CD4-positive, alpha-beta memory T cell (primary cell): ENCODE measurements around the gene ARHGAP45. TPM values are rescaled to one million over a fixed set of nuclear protein-coding genes. Genes with fewer than 3 reads are reported as not detected.

Experiments used
- CTCF ChIA-PET: fragments of 350-600 bp; sonication (Branson Sonifier 250); formaldehyde crosslinking; loops from one replicate; lab custom pipeline; 2021; ENCODE audit warnings: inconsistent platforms; ENCODE audit not compliant: partially characterized antibody; lab: Charles Lee
- POLR2A ChIA-PET: fragments of 350-600 bp; sonication (Branson Sonifier 250); formaldehyde crosslinking; loops from one replicate; lab custom pipeline; 2021; ENCODE audit not compliant: partially characterized antibody; lab: Charles Lee
- DNase-seq, 5 donors: peaks; one replicate each; pipeline versions ENCODE4 v3.0.0 to v3.0.0-alpha.2; 2020 to 2022; ENCODE audit warnings: mixed read lengths in 1 of 5
- H3K27ac ChIP-seq: one replicate; pipeline ENCODE4 v1.7.0; 2013; ENCODE audit warnings: low read depth, low read length
- H3K27me3 ChIP-seq: 2 replicates; pipeline ENCODE4 v1.7.0; 2013; ENCODE audit warnings: mild to moderate bottlenecking, low read length, moderate library complexity; ENCODE audit not compliant: insufficient read depth
- H3K36me3 ChIP-seq: 2 replicates; pipeline ENCODE4 v1.7.0; 2013; ENCODE audit warnings: mild to moderate bottlenecking, low read length, moderate library complexity; ENCODE audit not compliant: insufficient read depth
- H3K4me1 ChIP-seq: 2 replicates; pipeline ENCODE4 v1.7.0; 2013; ENCODE audit warnings: mild to moderate bottlenecking, low read length, moderate library complexity; ENCODE audit not compliant: insufficient read depth
- H3K4me3 ChIP-seq, 2 donors: one replicate each; pipeline ENCODE4 v1.7.0; 2013; ENCODE audit warnings: low read length in 2 of 2, mild to moderate bottlenecking in 1 of 2
- H3K9me3 ChIP-seq, 2 donors: one replicate each; pipeline ENCODE4 v1.7.0; 2013; ENCODE audit warnings: low read length in 2 of 2, control low read depth in 1 of 2; ENCODE audit not compliant: control insufficient read depth in 1 of 2
- H3K27ac Mint-ChIP-seq, 7 donors: one replicate each; pipeline ENCODE4 v1.8.0; 2020 to 2021; ENCODE audit warnings: mixed read lengths in 7 of 7, mild to moderate bottlenecking in 6 of 7, inconsistent platforms in 3 of 7, moderate library complexity in 3 of 7
- H3K27me3 Mint-ChIP-seq, 2 donors: one replicate each; pipeline ENCODE4 v1.8.0; 2020 to 2021; ENCODE audit warnings: mixed read lengths in 2 of 2
- H3K36me3 Mint-ChIP-seq, 2 donors: one replicate each; pipeline ENCODE4 v1.8.0; 2020 to 2021; ENCODE audit warnings: mixed read lengths in 2 of 2, inconsistent platforms in 1 of 2, mild to moderate bottlenecking in 1 of 2
- H3K4me1 Mint-ChIP-seq, 4 donors: one replicate each; pipeline ENCODE4 v1.8.0; 2020 to 2021; ENCODE audit warnings: mixed read lengths in 4 of 4, mild to moderate bottlenecking in 1 of 4
- H3K4me3 Mint-ChIP-seq, 8 donors: one replicate each; pipeline ENCODE4 v1.8.0; 2020 to 2021; ENCODE audit warnings: mixed read lengths in 8 of 8, mild to moderate bottlenecking in 7 of 8, moderate library complexity in 6 of 8, inconsistent platforms in 3 of 8
- H3K9me3 Mint-ChIP-seq, 8 donors: one replicate each; pipeline ENCODE4 v1.8.0; 2020 to 2021; ENCODE audit warnings: mixed read lengths in 8 of 8, mild to moderate bottlenecking in 5 of 8, inconsistent platforms in 3 of 8, moderate library complexity in 1 of 8
- intact Hi-C: fragments of 100-400 bp; cut with micrococcal nuclease; formaldehyde crosslinking; loops from one replicate; pipeline ENCODE4 v1.15.1; 2023
- polyA plus RNA-seq, 2 donors: library from polyadenylated mRNA; unstranded; fragments of 300-500 nt; fragmentation: Illumina TruSeq; gene quantifications; one replicate each; pipeline ENCODE4 v1.2.3, GENCODE V29; 2021
- total RNA-seq, 2 experiments: library from RNA; stranded (reverse); gene quantifications; one replicate each; pipeline ENCODE4 v1.2.3, GENCODE V29; 2021

ARHGAP45 gene
- total and polyA plus RNA-seq, 4 experiments from 2014 or later = 222 to 836 (median 667) TPM

- ChIA-PET POLR2A (interaction anchor here (1.2 to 57.1 kb wide), 11 partner anchors 8 to 227 kb away, joined by 3 to 3893 read pairs (median 5); partner anchors contain the start of genes ARHGAP45, CIRBP, CNN2 and GPX4), CTCF (interaction anchor here (1.0 to 2.9 kb wide), 2 partner anchors 15 to 23 kb away, joined by 4 to 16 read pairs; no protein-coding TSS in a partner anchor)
- H3K9me3 Mint-ChIP-seq = peaks cover 0 to 6% (median 0%) of the 10 kb centered on the region in 8 donors
- H3K4me1 Mint-ChIP-seq = peaks cover 24 to 56% (median 39%) of the 10 kb centered on the region in 4 donors
- H3K27me3 Mint-ChIP-seq = no peaks in the 10 kb centered on the region
- H3K27ac Mint-ChIP-seq = peak overlapping the region in 2 of 7 donors; percentile 18 to 38
- Histone ChIP-seq H3K9me3 (no peaks in the 10 kb centered on the region), H3K36me3 (peaks cover 29% of the 10 kb centered on the region), H3K27ac (peak overlapping the region; percentile 75), H3K4me1 (peaks cover 37% of the 10 kb centered on the region), H3K4me3 (no peak overlapping the region), H3K27me3 (no peaks in the 10 kb centered on the region)
- intact Hi-C loops = loop anchor here (1.0 to 2.0 kb wide), 2 partner anchors 25 to 35 kb away; partner anchors contain the start of gene ARHGAP45
- no peak for DNase-seq
- peak overlapping the region in 7 of 8 donors; percentile 17 to 100 (median 63) for H3K4me3 Mint-ChIP-seq
- peaks cover 12 to 43% of the 10 kb centered on the region in 2 donors for H3K36me3 Mint-ChIP-seq
These were observed 24.9 kb upstream of the ARHGAP45 start for GRCh38 chr19:1041835-1042685.

GRCh38 chr19:1042689-1043511, 24.1 kb upstream of the ARHGAP45 start:
- H3K9me3 Mint-ChIP-seq = peaks cover 0 to 6% (median 0%) of the 10 kb centered on the region in 8 donors
- Histone ChIP-seq H3K4me1 (peaks cover 30% of the 10 kb centered on the region), H3K27me3 (no peaks in the 10 kb centered on the region), H3K9me3 (no peaks in the 10 kb centered on the region), H3K36me3 (peaks cover 24% of the 10 kb centered on the region), H3K4me3 (no peak overlapping the region), H3K27ac (no peak overlapping the region)
- ChIA-PET CTCF (interaction anchor here (1.3 kb wide), 1 partner anchor 15 kb away, joined by 8 read pairs; no protein-coding TSS in a partner anchor), POLR2A (interaction anchor here (0.8 to 57.1 kb wide), 6 partner anchors 14 to 59 kb away, joined by 3 to 3893 read pairs (median 10); partner anchors contain the start of genes ARHGAP45, CNN2, GPX4 and POLR2E)
- DNase-seq = no peak
- H3K4me3 Mint-ChIP-seq = peak overlapping the region in 3 of 8 donors; percentile 17 to 63 (median 33)
- peak overlapping the region in 2 of 7 donors; percentile 29 to 38 for H3K27ac Mint-ChIP-seq
- H3K36me3 Mint-ChIP-seq = peaks cover 6 to 36% of the 10 kb centered on the region in 2 donors
- peaks cover 19 to 49% (median 33%) of the 10 kb centered on the region in 4 donors for H3K4me1 Mint-ChIP-seq
- H3K27me3 Mint-ChIP-seq = no peaks in the 10 kb centered on the region
- intact Hi-C loops = no loop called here

- peak overlapping the region in 4 of 8 donors; percentile 10 to 59 (median 23) for H3K4me3 Mint-ChIP-seq
- Histone ChIP-seq H3K27me3 (no peaks in the 10 kb centered on the region), H3K4me3 (no peak overlapping the region), H3K36me3 (peaks cover 24% of the 10 kb centered on the region), H3K9me3 (no peaks in the 10 kb centered on the region), H3K4me1 (peaks cover 11% of the 10 kb centered on the region), H3K27ac (no peak overlapping the region)
- intact Hi-C loops = no loop called here
- ChIA-PET CTCF (no interaction called here), POLR2A (interaction anchor here (1.0 to 57.1 kb wide), 6 partner anchors 12 to 41 kb away, joined by 3 to 3893 read pairs (median 4); partner anchors contain the start of genes ARHGAP45, GPX4, POLR2E and RNU6-2)
- peak; percentile 67 to 93 (median 72) for DNase-seq
- H3K27ac Mint-ChIP-seq = peak overlapping the region; percentile 41 to 85 (median 70)
- H3K36me3 Mint-ChIP-seq = peaks cover 4 to 23% of the 10 kb centered on the region in 2 donors
- peaks cover 4 to 31% (median 12%) of the 10 kb centered on the region in 4 donors for H3K4me1 Mint-ChIP-seq
- H3K9me3 Mint-ChIP-seq = no peaks in the 10 kb centered on the region
- H3K27me3 Mint-ChIP-seq = no peaks in the 10 kb centered on the region
These were observed 21.7 kb upstream of the ARHGAP45 start for GRCh38 chr19:1045247-1045603.

GRCh38 chr19:1046117-1046626, 20.8 kb upstream of the ARHGAP45 start:
- Mint-ChIP-seq H3K27ac (no peak overlapping the region), H3K36me3 (peaks cover 4 to 14% of the 10 kb centered on the region in 2 donors), H3K4me1 (peaks cover 3 to 21% (median 8%) of the 10 kb centered on the region in 4 donors), H3K27me3 (no peaks in the 10 kb centered on the region), H3K4me3 (peak overlapping the region in 1 of 8 donors; percentile 4), H3K9me3 (no peaks in the 10 kb centered on the region)
- H3K4me3 ChIP-seq = no peak overlapping the region
- H3K4me1 ChIP-seq = peaks cover 9% of the 10 kb centered on the region
- CTCF ChIA-PET = no interaction called here
- H3K27me3 ChIP-seq = no peaks in the 10 kb centered on the region
- intact Hi-C loops = no loop called here
- no peaks in the 10 kb centered on the region for H3K9me3 ChIP-seq
- no peak overlapping the region for H3K27ac ChIP-seq
- no peak for DNase-seq
- peaks cover 24% of the 10 kb centered on the region for H3K36me3 ChIP-seq
- POLR2A ChIA-PET = interaction anchor here (0.6 to 57.1 kb wide), 6 partner anchors 9 to 40 kb away, joined by 3 to 3893 read pairs (median 4); partner anchors contain the start of genes ARHGAP45, GPX4 and POLR2E

- Histone ChIP-seq H3K27ac (no peak overlapping the region), H3K4me3 (no peak overlapping the region), H3K27me3 (no peaks in the 10 kb centered on the region), H3K36me3 (peaks cover 24% of the 10 kb centered on the region), H3K4me1 (peaks cover under 1% of the 10 kb centered on the region), H3K9me3 (no peaks in the 10 kb centered on the region)
- intact Hi-C loops = no loop called here
- no peaks in the 10 kb centered on the region for H3K9me3 Mint-ChIP-seq
- no peak overlapping the region for H3K27ac Mint-ChIP-seq
- H3K4me3 Mint-ChIP-seq = no peak overlapping the region
- peak in 3 of 5 donors; percentile 29 to 61 (median 60) for DNase-seq
- ChIA-PET POLR2A (interaction anchor here (0.8 to 57.1 kb wide), 7 partner anchors 9 to 39 kb away, joined by 3 to 3893 read pairs (median 8); partner anchors contain the start of genes ABCA7, ARHGAP45, GPX4 and POLR2E), CTCF (interaction anchor here (1.2 kb wide), 1 partner anchor 20 kb away, joined by 3 read pairs; the partner anchor contains the start of gene ARHGAP45)
- H3K4me1 Mint-ChIP-seq = peaks cover 5 to 22% (median 6%) of the 10 kb centered on the region in 4 donors
- H3K36me3 Mint-ChIP-seq = peaks cover 7 to 15% of the 10 kb centered on the region in 2 donors
- no peaks in the 10 kb centered on the region for H3K27me3 Mint-ChIP-seq
These were observed 19.9 kb upstream of the ARHGAP45 start for GRCh38 chr19:1046836-1047695.
